Measurements from ENCODE around the gene GUCY1A1.

GUCY1A1 gene

DNA sequence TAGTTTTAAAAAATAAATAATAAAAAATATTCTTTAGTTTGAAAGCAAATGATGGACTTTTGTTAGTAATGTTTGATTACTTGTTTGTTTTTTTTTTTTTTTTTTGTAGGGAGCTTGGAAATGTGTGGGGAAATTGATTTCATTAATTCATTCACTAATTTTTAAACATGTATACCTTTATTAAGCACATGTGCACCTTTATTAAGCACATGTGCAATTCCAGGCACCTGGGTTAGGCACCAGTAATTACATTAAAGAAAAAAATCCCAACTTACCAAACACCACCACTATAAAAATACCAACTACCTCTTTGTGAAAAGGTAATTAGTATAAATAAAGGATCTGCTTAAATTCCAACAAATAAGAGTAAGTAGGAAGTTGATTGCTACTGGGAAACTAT, 101.7 kb downstream of the GUCY1A1 start:
- Histone ChIP-seq H3K4me3 (ENCODE audit: low read depth, low read length) (no peak overlapping the region), H3K36me3 (no peaks in the 10 kb centered on the region), H3K27ac (no peak overlapping the region), H3K9me3 (ENCODE audit: severe bottlenecking) (no peaks in the 10 kb centered on the region), H3K27me3 (ENCODE audit: insufficient read depth, low read depth, severe bottlenecking) (no peaks in the 10 kb centered on the region)
- DNase-seq = no peak
- TF ChIP-seq, protein P1, sequence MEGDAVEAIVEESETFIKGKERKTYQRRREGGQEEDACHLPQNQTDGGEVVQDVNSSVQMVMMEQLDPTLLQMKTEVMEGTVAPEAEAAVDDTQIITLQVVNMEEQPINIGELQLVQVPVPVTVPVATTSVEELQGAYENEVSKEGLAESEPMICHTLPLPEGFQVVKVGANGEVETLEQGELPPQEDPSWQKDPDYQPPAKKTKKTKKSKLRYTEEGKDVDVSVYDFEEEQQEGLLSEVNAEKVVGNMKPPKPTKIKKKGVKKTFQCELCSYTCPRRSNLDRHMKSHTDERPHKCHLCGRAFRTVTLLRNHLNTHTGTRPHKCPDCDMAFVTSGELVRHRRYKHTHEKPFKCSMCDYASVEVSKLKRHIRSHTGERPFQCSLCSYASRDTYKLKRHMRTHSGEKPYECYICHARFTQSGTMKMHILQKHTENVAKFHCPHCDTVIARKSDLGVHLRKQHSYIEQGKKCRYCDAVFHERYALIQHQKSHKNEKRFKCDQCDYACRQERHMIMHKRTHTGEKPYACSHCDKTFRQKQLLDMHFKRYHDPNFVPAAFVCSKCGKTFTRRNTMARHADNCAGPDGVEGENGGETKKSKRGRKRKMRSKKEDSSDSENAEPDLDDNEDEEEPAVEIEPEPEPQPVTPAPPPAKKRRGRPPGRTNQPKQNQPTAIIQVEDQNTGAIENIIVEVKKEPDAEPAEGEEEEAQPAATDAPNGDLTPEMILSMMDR (IDR thresholded peaks at IDR 0.05; ENCODE audit: low read depth, low read length) = no peak

DNA sequence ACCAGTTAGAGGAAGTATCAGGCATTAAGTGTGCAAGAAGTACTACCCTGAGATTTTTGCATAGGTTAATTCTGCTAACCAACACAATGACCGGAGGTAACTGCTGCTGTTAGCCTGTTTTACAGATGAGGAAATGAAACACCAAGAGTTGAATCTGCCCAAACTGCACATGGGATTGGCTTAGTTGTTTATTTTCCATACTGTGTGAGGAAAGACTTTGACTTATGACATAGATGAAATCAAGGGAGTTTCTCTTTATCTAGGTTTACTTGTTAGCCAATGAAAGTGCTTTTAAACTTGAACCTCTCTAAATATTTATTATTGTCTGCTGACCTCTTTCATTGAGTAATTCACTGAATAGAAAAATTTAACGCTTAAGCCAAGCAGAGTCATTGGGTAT, 102.4 kb downstream of the GUCY1A1 start:
- Histone ChIP-seq H3K27ac (no peak overlapping the region), H3K4me3 (ENCODE audit: low read depth, low read length) (no peak overlapping the region), H3K27me3 (ENCODE audit: insufficient read depth, low read depth, severe bottlenecking) (no peaks in the 10 kb centered on the region), H3K36me3 (no peaks in the 10 kb centered on the region), H3K9me3 (ENCODE audit: severe bottlenecking) (no peaks in the 10 kb centered on the region)
- TF ChIP-seq, protein P1 (IDR thresholded peaks at IDR 0.05; ENCODE audit: low read depth, low read length) = no peak
- no peak for DNase-seq

DNA sequence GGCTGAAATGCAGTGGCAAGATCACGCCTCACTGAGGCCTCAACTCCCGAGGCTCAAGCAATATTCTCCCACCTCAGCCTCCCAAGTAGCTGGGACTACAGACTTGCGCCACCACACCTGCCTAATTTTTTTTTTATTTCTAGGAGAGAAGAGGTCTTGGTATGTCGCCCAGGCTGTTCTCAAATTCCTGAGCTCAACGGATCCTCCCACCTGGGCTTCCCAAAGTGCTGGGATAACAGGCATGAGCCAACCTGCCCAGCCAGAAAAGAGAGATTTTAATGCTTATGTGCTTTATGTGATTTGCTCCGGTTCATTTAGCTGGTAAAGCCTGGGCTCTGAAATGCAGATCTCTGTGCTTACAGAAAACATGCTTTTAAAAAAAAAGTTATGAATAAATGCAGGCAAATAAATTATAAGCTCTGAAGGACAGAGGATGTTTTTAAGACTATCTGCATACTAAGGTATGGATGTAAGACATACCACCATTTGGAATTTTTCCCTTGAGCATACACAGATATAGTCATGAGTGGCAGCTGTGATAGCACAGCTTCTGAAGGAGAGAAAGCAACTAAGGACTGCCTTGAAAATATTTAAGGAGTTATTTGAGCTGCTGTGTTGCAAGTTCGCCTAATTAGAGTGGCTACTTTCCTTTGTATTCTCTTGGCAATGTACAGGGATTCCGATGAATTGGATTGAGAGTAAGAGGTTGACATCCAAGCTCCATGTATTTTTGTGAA, 106.0 kb downstream of the GUCY1A1 start:
- Histone ChIP-seq H3K9me3 (ENCODE audit: severe bottlenecking) (no peaks in the 10 kb centered on the region), H3K27ac (no peak overlapping the region), H3K27me3 (ENCODE audit: insufficient read depth, low read depth, severe bottlenecking) (no peaks in the 10 kb centered on the region), H3K36me3 (no peaks in the 10 kb centered on the region), H3K4me3 (ENCODE audit: low read depth, low read length) (no peak overlapping the region)
- DNase-seq = no peak
- TF ChIP-seq, protein P1 (IDR thresholded peaks at IDR 0.05; ENCODE audit: low read depth, low read length) = no peak

DNA sequence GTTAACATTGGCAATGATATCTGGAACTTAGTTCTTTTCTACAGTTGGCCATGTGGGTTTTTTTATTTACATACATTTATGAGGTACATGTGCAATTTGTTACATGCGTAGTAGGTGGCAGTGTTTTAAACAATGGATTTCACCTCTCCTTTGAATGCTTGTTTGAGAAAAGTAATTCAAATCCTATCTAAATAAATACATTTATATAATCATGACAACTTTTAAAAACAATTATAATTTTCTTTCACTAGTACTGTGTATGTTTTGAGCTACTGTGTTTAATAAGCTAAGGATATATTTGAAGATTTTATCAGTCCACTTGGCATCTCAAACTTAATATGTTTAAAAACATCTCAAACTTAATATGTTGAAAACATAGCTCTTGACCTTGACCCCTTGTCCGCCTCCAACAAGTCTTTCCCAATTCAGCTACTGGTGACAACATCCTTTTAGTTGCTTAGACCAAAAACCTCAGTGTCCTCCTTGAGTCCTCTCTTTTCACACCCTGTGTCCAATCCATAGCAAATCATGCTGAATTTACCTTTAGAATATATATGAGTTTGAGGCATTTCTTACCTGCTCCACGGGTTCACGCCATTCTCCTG, 106.7 kb downstream of the GUCY1A1 start:
- TF ChIP-seq, protein P1 (IDR thresholded peaks at IDR 0.05; ENCODE audit: low read depth, low read length) = no peak

DNA sequence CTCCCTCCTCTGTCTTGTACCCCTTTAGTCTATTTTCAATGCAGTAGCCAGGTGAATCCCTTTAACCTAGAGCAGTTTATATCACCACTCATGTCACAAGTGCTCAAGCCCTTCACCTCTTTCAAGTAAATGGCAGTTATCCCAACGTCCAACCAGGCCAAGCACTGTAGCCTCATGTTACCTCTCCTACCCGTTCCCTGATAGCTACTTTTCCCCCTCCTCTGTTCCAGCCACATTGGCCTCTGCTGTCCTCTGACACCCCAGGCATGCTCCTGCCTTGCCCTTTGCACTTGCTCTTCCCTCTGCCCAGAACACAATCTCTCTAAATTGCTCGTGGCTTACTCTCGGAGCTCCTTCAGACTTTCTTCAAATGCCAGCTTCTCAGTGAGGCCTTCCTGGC, 107.4 kb downstream of the GUCY1A1 start:
- H3K27ac ChIP-seq = no peak overlapping the region
- DNase-seq = no peak
- no peak overlapping the region for H3K4me3 ChIP-seq (ENCODE audit: low read depth, low read length)
- TF ChIP-seq, protein P1 (IDR thresholded peaks at IDR 0.05; ENCODE audit: low read depth, low read length) = no peak
- H3K36me3 ChIP-seq = no peaks in the 10 kb centered on the region
- no peaks in the 10 kb centered on the region for H3K9me3 ChIP-seq (ENCODE audit: severe bottlenecking)
- H3K27me3 ChIP-seq (ENCODE audit: insufficient read depth, low read depth, severe bottlenecking) = no peaks in the 10 kb centered on the region

More for the DNA sequence above, 106.7 kb downstream of the GUCY1A1 start:
- no peak for DNase-seq
- Histone ChIP-seq H3K27me3 (ENCODE audit: insufficient read depth, low read depth, severe bottlenecking) (no peaks in the 10 kb centered on the region), H3K27ac (no peak overlapping the region), H3K36me3 (no peaks in the 10 kb centered on the region), H3K4me3 (ENCODE audit: low read depth, low read length) (no peak overlapping the region), H3K9me3 (ENCODE audit: severe bottlenecking) (no peaks in the 10 kb centered on the region)
